GM15510 (cell line): ENCODE measurements around the gene DUSP8.

Experiments
- POLR2A ChIP-seq: IDR thresholded peaks from 3 replicates; pipeline ENCODE4 v1.6.1; 2011; ENCODE audit warnings: borderline replicate concordance; ENCODE audit not compliant: insufficient read length; ENCODE audit errors: extremely low read depth

Gene DUSP8

GRCh38 chr11:1504581-1505290 lies 67.3 kb downstream of the DUSP8 start:
- no peak for TF ChIP-seq POLR2A

- no peak for TF ChIP-seq POLR2A
These were observed 67.9 kb downstream of the DUSP8 start for GRCh38 chr11:1504138-1504537.
